Caco-2 (cell line): ENCODE measurements around the gene SLC12A1. TPM values are rescaled to one million over a fixed set of nuclear protein-coding genes. Genes with fewer than 3 reads are reported as not detected.

ENCODE experiments used
- BruUV-seq: library from RNA; stranded (reverse); fragments of 400-500 nt; replicated peaks from 2 replicates; lab custom pipeline; 2021; lab: Mats Ljungman, UMichigan
- CTCF ChIA-PET: fragments of 300-600 bp; sonication (Branson Sonifier 250); formaldehyde crosslinking; loops from one replicate; lab custom pipeline; 2022; ENCODE audit warnings: antibody characterized with exemption; lab: Charles Lee
- POLR2A ChIA-PET: fragments of 300-600 bp; sonication (Branson Sonifier 250); formaldehyde crosslinking; loops from one replicate; lab custom pipeline; 2022; ENCODE audit warnings: antibody characterized with exemption; lab: Charles Lee
- DNase-seq, 2 experiments: peaks; one replicate each; pipeline versions ENCODE4 v3.0.0 to v3.0.0-alpha.2; 2020 to 2022
- H3K27me3 ChIP-seq: replicated peaks from 2 replicates; pipeline ENCODE4 v1.6.0; 2011; ENCODE audit warnings: low read length; ENCODE audit not compliant: control insufficient read depth, insufficient read depth
- H3K36me3 ChIP-seq: 2 replicates; pipeline ENCODE4 v1.5.1; 2011; ENCODE audit warnings: low read length; ENCODE audit not compliant: control insufficient read depth, insufficient read depth
- H3K4me1 ChIP-seq: fragments of 250-450 bp; sonication (Bioruptor Pico); 2 replicates; pipeline ENCODE4 v1.5.1; 2020; ENCODE audit warnings: mild to moderate bottlenecking
- H3K4me3 ChIP-seq: 2 replicates; pipeline ENCODE4 v1.5.1; 2011; ENCODE audit warnings: low read depth, mild to moderate bottlenecking, control low read depth, low read length
- H3K9me3 ChIP-seq: fragments of 250-450 bp; sonication (Bioruptor Pico); 2 replicates; pipeline ENCODE4 v1.5.1; 2020; ENCODE audit warnings: mild to moderate bottlenecking, moderate library complexity
- H3K27ac Mint-ChIP-seq: one replicate; pipeline ENCODE4 v1.8.0; 2022; ENCODE audit warnings: mixed read lengths; ENCODE audit not compliant: unreplicated experiment
- H3K27me3 Mint-ChIP-seq: one replicate; pipeline ENCODE4 v1.8.0; 2022; ENCODE audit warnings: mixed read lengths; ENCODE audit not compliant: insufficient read depth, unreplicated experiment
- H3K36me3 Mint-ChIP-seq: one replicate; pipeline ENCODE4 v1.8.0; 2022; ENCODE audit warnings: mild to moderate bottlenecking, mixed read lengths; ENCODE audit not compliant: insufficient read depth, unreplicated experiment
- H3K4me1 Mint-ChIP-seq: one replicate; pipeline ENCODE4 v1.8.0; 2022; ENCODE audit warnings: low read depth, mixed read lengths; ENCODE audit not compliant: unreplicated experiment
- H3K4me3 Mint-ChIP-seq: one replicate; pipeline ENCODE4 v1.8.0; 2022; ENCODE audit warnings: mild to moderate bottlenecking, moderate library complexity, mixed read lengths; ENCODE audit not compliant: unreplicated experiment
- H3K9me3 Mint-ChIP-seq: one replicate; pipeline ENCODE4 v1.8.0; 2022; ENCODE audit warnings: mixed read lengths; ENCODE audit not compliant: unreplicated experiment
- intact Hi-C: fragments of 100-400 bp; cut with micrococcal nuclease; formaldehyde crosslinking; loops from one replicate; pipeline ENCODE4 v1.10.0; 2022; ENCODE audit not compliant: unreplicated experiment
- total RNA-seq: library from RNA; stranded (reverse); gene quantifications from 2 replicates; pipeline ENCODE4 v1.2.3, GENCODE V29; 2022
- TF ChIP-seq, protein P1 (sequence below), 2 experiments: fragments of 200-600 bp in 1 of 2; IDR thresholded peaks; 1 replicate in 1 of 2; 2 replicates in 1 of 2; pipeline versions ENCODE4 v1.5.1 to v1.8.0; 2011 to 2022; ENCODE audit warnings: antibody characterized with exemption in 1 of 2, control low read depth in 1 of 2, inconsistent platforms in 1 of 2, low read depth in 1 of 2, low read length in 1 of 2, mild to moderate bottlenecking in 1 of 2, moderate library complexity in 1 of 2; ENCODE audit not compliant: insufficient read depth in 1 of 2, severe bottlenecking in 1 of 2, unreplicated experiment in 1 of 2

The SLC12A1 gene
- total RNA-seq, 1 experiment from 2014 or later = not detected

DNA sequence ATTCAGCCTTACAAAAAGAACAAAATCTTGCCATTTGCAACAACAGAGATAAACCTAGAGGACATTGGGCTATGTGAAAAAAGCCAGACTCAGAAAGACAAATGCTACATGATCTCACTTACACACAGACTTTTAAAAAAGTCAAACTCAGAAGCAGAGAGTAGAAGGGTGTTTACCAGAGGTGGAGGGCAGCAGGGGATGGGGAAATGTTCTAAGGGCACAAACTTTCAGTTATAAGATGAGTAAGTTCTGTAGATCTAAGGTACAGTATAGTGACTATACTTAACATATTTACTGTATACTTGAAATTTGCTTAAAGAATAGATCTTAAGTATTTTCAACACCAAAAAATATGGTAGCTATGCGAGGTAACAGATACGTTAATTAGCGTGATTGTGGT is 31.0 kb upstream of the SLC12A1 start:
- Mint-ChIP-seq H3K27me3 (no peaks in the 10 kb centered on the region), H3K4me1 (no peaks in the 10 kb centered on the region), H3K9me3 (no peaks in the 10 kb centered on the region), H3K36me3 (no peaks in the 10 kb centered on the region), H3K27ac (no peak overlapping the region), H3K4me3 (no peak overlapping the region)
- POLR2A ChIA-PET = no interaction called here
- no peak for DNase-seq
- BruUV-seq = no TSS peak
- no peaks in the 10 kb centered on the region for H3K36me3 ChIP-seq
- intact Hi-C loops = no loop called here
- H3K27me3 ChIP-seq = no peaks in the 10 kb centered on the region
- H3K4me1 ChIP-seq = 0 out of 2 replicates have a peak, but pooled peaks cover 7% of the 10 kb centered on the region
- CTCF ChIA-PET = no interaction called here
- TF ChIP-seq, protein P1, sequence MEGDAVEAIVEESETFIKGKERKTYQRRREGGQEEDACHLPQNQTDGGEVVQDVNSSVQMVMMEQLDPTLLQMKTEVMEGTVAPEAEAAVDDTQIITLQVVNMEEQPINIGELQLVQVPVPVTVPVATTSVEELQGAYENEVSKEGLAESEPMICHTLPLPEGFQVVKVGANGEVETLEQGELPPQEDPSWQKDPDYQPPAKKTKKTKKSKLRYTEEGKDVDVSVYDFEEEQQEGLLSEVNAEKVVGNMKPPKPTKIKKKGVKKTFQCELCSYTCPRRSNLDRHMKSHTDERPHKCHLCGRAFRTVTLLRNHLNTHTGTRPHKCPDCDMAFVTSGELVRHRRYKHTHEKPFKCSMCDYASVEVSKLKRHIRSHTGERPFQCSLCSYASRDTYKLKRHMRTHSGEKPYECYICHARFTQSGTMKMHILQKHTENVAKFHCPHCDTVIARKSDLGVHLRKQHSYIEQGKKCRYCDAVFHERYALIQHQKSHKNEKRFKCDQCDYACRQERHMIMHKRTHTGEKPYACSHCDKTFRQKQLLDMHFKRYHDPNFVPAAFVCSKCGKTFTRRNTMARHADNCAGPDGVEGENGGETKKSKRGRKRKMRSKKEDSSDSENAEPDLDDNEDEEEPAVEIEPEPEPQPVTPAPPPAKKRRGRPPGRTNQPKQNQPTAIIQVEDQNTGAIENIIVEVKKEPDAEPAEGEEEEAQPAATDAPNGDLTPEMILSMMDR (IDR thresholded peaks at IDR 0.05; ENCODE audit: insufficient read depth in 1 of 2, low read depth in 1 of 2, low read length in 1 of 2, severe bottlenecking in 1 of 2, unreplicated experiment in 1 of 2) = no peak
- H3K4me3 ChIP-seq = no peak overlapping the region
- H3K9me3 ChIP-seq = no peaks in the 10 kb centered on the region

DNA sequence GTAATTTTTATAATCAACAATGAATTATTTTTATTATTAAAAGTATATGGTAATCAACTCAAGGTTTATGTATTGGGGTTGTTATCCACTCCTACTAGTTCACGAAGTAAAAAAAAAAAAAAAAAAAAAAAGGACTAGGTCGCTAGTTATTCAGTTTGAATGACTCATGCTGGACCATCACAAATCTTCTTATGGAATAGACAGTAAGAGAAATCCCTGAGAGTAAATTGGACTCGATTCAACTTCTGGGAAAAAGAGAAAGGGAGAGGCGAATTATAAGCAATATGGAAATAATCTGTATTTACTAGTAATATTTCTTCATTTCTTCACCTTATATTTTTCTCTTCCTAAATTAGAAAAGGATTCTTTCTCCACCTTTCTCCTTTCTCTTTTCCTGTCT is 30.0 kb upstream of the SLC12A1 start:
- Mint-ChIP-seq H3K9me3 (no peaks in the 10 kb centered on the region), H3K4me3 (no peak overlapping the region), H3K4me1 (no peaks in the 10 kb centered on the region), H3K27ac (no peak overlapping the region), H3K36me3 (no peaks in the 10 kb centered on the region), H3K27me3 (peaks cover 2% of the 10 kb centered on the region)
- no TSS peak for BruUV-seq
- 0 out of 2 replicates have a peak, but pooled peaks cover 7% of the 10 kb centered on the region for H3K4me1 ChIP-seq
- intact Hi-C loops = no loop called here
- H3K27me3 ChIP-seq = no peaks in the 10 kb centered on the region
- POLR2A ChIA-PET = no interaction called here
- no peak for DNase-seq
- no peak overlapping the region for H3K4me3 ChIP-seq
- TF ChIP-seq, protein P1 (IDR thresholded peaks at IDR 0.05; ENCODE audit: insufficient read depth in 1 of 2, low read depth in 1 of 2, low read length in 1 of 2, severe bottlenecking in 1 of 2, unreplicated experiment in 1 of 2) = no peak
- CTCF ChIA-PET = no interaction called here
- no peaks in the 10 kb centered on the region for H3K9me3 ChIP-seq
- H3K36me3 ChIP-seq = no peaks in the 10 kb centered on the region

DNA sequence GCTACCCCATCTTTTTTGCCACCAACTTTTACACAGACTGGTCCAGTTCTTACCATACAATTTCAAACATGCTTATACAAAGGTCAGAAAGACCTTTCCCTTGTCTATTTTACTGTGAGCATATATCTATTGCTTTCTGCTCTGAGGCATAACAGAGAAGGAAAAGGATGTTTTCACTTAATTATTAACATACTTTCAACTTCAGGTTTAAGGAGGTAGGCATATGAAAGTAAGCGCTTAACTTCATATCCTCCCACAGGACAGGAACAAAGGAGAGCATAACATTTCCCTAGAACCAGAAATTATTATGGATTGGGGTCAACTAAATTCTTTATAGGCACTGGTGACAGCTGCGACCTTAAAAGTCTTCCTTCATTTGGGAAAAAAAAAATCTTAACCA is 29.1 kb upstream of the SLC12A1 start:
- Histone ChIP-seq H3K4me3 (peak overlapping the region; percentile 61; the same call in 1 of the 2 replicates), H3K27me3 (no peaks in the 10 kb centered on the region), H3K4me1 (0 out of 2 replicates have a peak, but pooled peaks cover 7% of the 10 kb centered on the region), H3K36me3 (no peaks in the 10 kb centered on the region), H3K9me3 (no peaks in the 10 kb centered on the region)
- no peak for DNase-seq
- Mint-ChIP-seq H3K4me1 (no peaks in the 10 kb centered on the region), H3K36me3 (no peaks in the 10 kb centered on the region), H3K4me3 (peak overlapping the region; percentile 75), H3K9me3 (no peaks in the 10 kb centered on the region), H3K27me3 (peaks cover 3% of the 10 kb centered on the region), H3K27ac (no peak overlapping the region)
- TSS peak; percentile 52 for BruUV-seq
- intact Hi-C loops = no loop called here
- ChIA-PET POLR2A (no interaction called here), CTCF (no interaction called here)
- TF ChIP-seq, protein P1 (IDR thresholded peaks at IDR 0.05; ENCODE audit: insufficient read depth in 1 of 2, low read depth in 1 of 2, low read length in 1 of 2, severe bottlenecking in 1 of 2, unreplicated experiment in 1 of 2) = no peak
